GM23338 (cell line): ENCODE data around the gene DIO3. TPM values are rescaled to one million over a fixed set of nuclear protein-coding genes. Genes with fewer than 3 reads are reported as not detected.

Experiments used
- ATAC-seq: fragments of 200-7000 bp; cut with Tn5 transposase; 3 replicates; pipeline ENCODE4 v1.9.1; 2020
- DNase-seq: peaks from one replicate; pipeline ENCODE4 v3.0.0-alpha.2; 2015; ENCODE audit warnings: low spot score
- H2AFZ ChIP-seq: fragments of 200-600 bp; sonication (generic); 2 replicates; pipeline ENCODE4 v1.8.0; 2016; ENCODE audit warnings: antibody characterized with exemption, mild to moderate bottlenecking, moderate library complexity
- H3F3A ChIP-seq: fragments of 200-600 bp; sonication (generic); replicated peaks from 2 replicates; pipeline ENCODE4 v1.8.0; 2017; ENCODE audit warnings: antibody characterized with exemption, mixed run types, low read depth
- H3K27ac ChIP-seq: fragments of 200-600 bp; sonication (generic); 2 replicates; pipeline ENCODE4 v1.6.1; 2016; ENCODE audit warnings: low read depth
- H3K27me3 ChIP-seq: fragments of 200-600 bp; sonication (generic); 2 replicates; pipeline ENCODE4 v1.8.0; 2016; ENCODE audit warnings: mild to moderate bottlenecking, mixed run types, moderate library complexity; ENCODE audit not compliant: insufficient read depth
- H3K36me3 ChIP-seq: fragments of 200-600 bp; sonication (generic); 2 replicates; pipeline ENCODE4 v1.8.0; 2016; ENCODE audit warnings: mild to moderate bottlenecking; ENCODE audit not compliant: insufficient read depth
- H3K4me1 ChIP-seq: fragments of 200-600 bp; sonication (generic); 2 replicates; pipeline ENCODE4 v1.8.0; 2016; ENCODE audit warnings: mild to moderate bottlenecking, moderate library complexity; ENCODE audit not compliant: insufficient read depth
- H3K4me2 ChIP-seq: fragments of 200-600 bp; sonication (generic); 2 replicates; pipeline ENCODE4 v1.7.1; 2017; ENCODE audit warnings: mixed run types
- H3K4me3 ChIP-seq: fragments of 200-600 bp; sonication (generic); 2 replicates; pipeline ENCODE4 v1.6.1; 2016; ENCODE audit warnings: mixed run types
- H3K79me2 ChIP-seq: fragments of 200-600 bp; sonication (generic); replicated peaks from 2 replicates; pipeline ENCODE4 v1.8.0; 2017; ENCODE audit warnings: mild to moderate bottlenecking; ENCODE audit not compliant: insufficient read depth
- H3K9me2 ChIP-seq: fragments of 200-600 bp; sonication (generic); 2 replicates; pipeline ENCODE4 v1.8.0; 2017; ENCODE audit not compliant: insufficient read depth
- H4K20me1 ChIP-seq: fragments of 200-600 bp; sonication (generic); replicated peaks from 2 replicates; pipeline ENCODE4 v1.8.0; 2017; ENCODE audit warnings: mild to moderate bottlenecking; ENCODE audit not compliant: insufficient read depth
- H3K27ac Mint-ChIP-seq: 2 replicates; pipeline ENCODE4 v1.8.0; 2020; ENCODE audit warnings: inconsistent platforms, mild to moderate bottlenecking, moderate library complexity, mixed read lengths
- H3K27me3 Mint-ChIP-seq: 3 replicates; pipeline ENCODE4 v1.8.0; 2022; ENCODE audit warnings: low read depth, mild to moderate bottlenecking, moderate library complexity, mixed read lengths, inconsistent platforms; ENCODE audit not compliant: insufficient read depth, poor library complexity
- H3K36me3 Mint-ChIP-seq: 3 replicates; pipeline ENCODE4 v1.8.0; 2021; ENCODE audit warnings: low read depth, mild to moderate bottlenecking, inconsistent platforms, moderate library complexity, mixed read lengths
- H3K4me1 Mint-ChIP-seq: 3 replicates; pipeline ENCODE4 v1.8.0; 2020; ENCODE audit warnings: mild to moderate bottlenecking, inconsistent platforms, mixed read lengths
- H3K4me3 Mint-ChIP-seq: 3 replicates; pipeline ENCODE4 v1.8.0; 2021; ENCODE audit warnings: moderate library complexity, mild to moderate bottlenecking, inconsistent platforms, mixed read lengths
- H3K9me3 Mint-ChIP-seq: 3 replicates; pipeline ENCODE4 v1.8.0; 2020; ENCODE audit warnings: moderate library complexity, mild to moderate bottlenecking, inconsistent platforms, mixed read lengths
- CREB1 ChIP-seq: fragments of 250-450 bp; sonication (Bioruptor Pico); IDR thresholded peaks from 2 replicates; pipeline ENCODE4 v1.5.0; 2020; ENCODE audit warnings: low read depth, mild to moderate bottlenecking, moderate library complexity
- EZH2 ChIP-seq: fragments of 200-600 bp; sonication (generic); IDR thresholded peaks from one replicate; pipeline ENCODE4 v1.8.0; 2017; ENCODE audit warnings: antibody characterized with exemption, mild to moderate bottlenecking, low read depth; ENCODE audit not compliant: unreplicated experiment
- EZH2phosphoT487 ChIP-seq: fragments of 200-600 bp; sonication (generic); IDR thresholded peaks from one replicate; pipeline ENCODE4 v1.8.1; 2018; ENCODE audit warnings: antibody characterized with exemption; ENCODE audit not compliant: unreplicated experiment
- JUNB ChIP-seq: IDR thresholded peaks from one replicate; pipeline ENCODE4 v1.6.1; 2016; ENCODE audit warnings: antibody characterized with exemption; ENCODE audit not compliant: unreplicated experiment
- NANOG ChIP-seq: IDR thresholded peaks from 2 replicates; pipeline ENCODE4 v1.6.1; 2016; ENCODE audit warnings: antibody characterized with exemption, borderline replicate concordance
- POLR2AphosphoS5 ChIP-seq: IDR thresholded peaks from 2 replicates; pipeline ENCODE4 v1.6.1; 2016; ENCODE audit warnings: antibody characterized with exemption, low read depth
- STAT1 ChIP-seq: IDR thresholded peaks from one replicate; pipeline ENCODE4 v1.6.1; 2016; ENCODE audit warnings: antibody characterized with exemption; ENCODE audit not compliant: unreplicated experiment
- ZNF114 ChIP-seq: fragments of 250-450 bp; sonication (Bioruptor Pico); IDR thresholded peaks from 2 replicates; pipeline ENCODE4 v1.5.0; 2020; ENCODE audit warnings: mild to moderate bottlenecking, moderate library complexity
- ZNF331 ChIP-seq: fragments of 250-450 bp; sonication (Bioruptor Pico); IDR thresholded peaks from 2 replicates; pipeline ENCODE4 v1.5.0; 2020; ENCODE audit warnings: low read depth, mild to moderate bottlenecking, moderate library complexity
- polyA plus RNA-seq: library from polyadenylated mRNA; unstranded; fragments of >200 nt; fragmentation: Nextera tagmentation; extraction: Ambion mirVana; gene quantifications from 2 replicates; pipeline ENCODE4 v1.2.1, GENCODE V29; 2016
- total RNA-seq: library from RNA; depleted of rRNA; stranded (reverse); fragments of >200 nt; shearing (Covaris generic); gene quantifications from 2 replicates; pipeline ENCODE4 v1.2.3, GENCODE V29; 2014
- TF ChIP-seq, protein P1 (sequence below): IDR thresholded peaks from one replicate; pipeline ENCODE4 v1.6.1; 2018; ENCODE audit warnings: antibody characterized with exemption; ENCODE audit not compliant: unreplicated experiment
- TF ChIP-seq, protein P2 (sequence below), 2 experiments: fragments of 200-600 bp in 1 of 2; sonication (generic) in 1 of 2; conservative IDR thresholded peaks; 2 replicates each; pipeline versions ENCODE4 v1.5.1 to v1.6.1; 2016 to 2017; ENCODE audit warnings: antibody characterized with exemption in 2 of 2, low read depth in 2 of 2, mild to moderate bottlenecking in 2 of 2, moderate library complexity in 1 of 2
- TF ChIP-seq, protein P3 (sequence below): fragments of 250-450 bp; sonication (Bioruptor Pico); IDR thresholded peaks from 2 replicates; pipeline ENCODE4 v1.5.0; 2020; ENCODE audit warnings: mild to moderate bottlenecking, moderate library complexity
- TF ChIP-seq, protein P4 (sequence below): IDR thresholded peaks from 2 replicates; pipeline ENCODE4 v1.6.1; 2016; ENCODE audit warnings: antibody characterized with exemption

DIO3 gene
- total and polyA plus RNA-seq, 2 experiments from 2014 or later, result 0.10 to 0.28 TPM

DNA sequence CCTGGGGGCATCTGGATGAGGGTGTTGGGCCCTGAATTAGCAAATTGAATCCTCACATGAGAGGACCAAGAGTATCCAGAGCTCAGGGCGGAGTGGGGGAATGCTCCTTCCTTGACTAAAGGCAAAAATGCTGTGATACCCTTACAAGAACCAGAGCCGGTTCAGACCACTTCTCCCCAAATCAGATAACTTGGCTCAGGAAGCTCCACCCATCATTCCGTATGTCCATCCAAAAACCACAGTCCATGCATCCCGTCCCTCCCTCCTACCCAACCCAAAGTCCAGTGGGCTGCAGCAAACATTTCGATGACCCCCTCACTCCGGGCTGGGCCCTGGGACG lies 22.4 kb downstream of the DIO3 start:
- no peaks in the 10 kb centered on the region for H3K36me3 ChIP-seq
- no peak for ATAC-seq
- H3K9me3 Mint-ChIP-seq, result no peaks in the 10 kb centered on the region
- no peak overlapping the region for H3K4me2 ChIP-seq
- H4K20me1 ChIP-seq, result no peaks in the 10 kb centered on the region
- H3K4me1 ChIP-seq, result no peaks in the 10 kb centered on the region
- no peak overlapping the region for H3K4me3 ChIP-seq
- no peaks in the 10 kb centered on the region for H3K36me3 Mint-ChIP-seq
- no peaks in the 10 kb centered on the region for H3K9me2 ChIP-seq
- no peak for DNase-seq
- H3K4me1 Mint-ChIP-seq, result no peaks in the 10 kb centered on the region; the same call in 2 of the 3 replicates
- TF ChIP-seq CREB1 (CRISPR knock-in tag) (no peak), POLR2AphosphoS5 (no peak), ZNF331 (CRISPR knock-in tag) (no peak), ZNF114 (no peak), EZH2 (no peak), JUNB (no peak), STAT1 (no peak), NANOG (no peak), EZH2phosphoT487 (no peak)
- TF ChIP-seq, protein P1, sequence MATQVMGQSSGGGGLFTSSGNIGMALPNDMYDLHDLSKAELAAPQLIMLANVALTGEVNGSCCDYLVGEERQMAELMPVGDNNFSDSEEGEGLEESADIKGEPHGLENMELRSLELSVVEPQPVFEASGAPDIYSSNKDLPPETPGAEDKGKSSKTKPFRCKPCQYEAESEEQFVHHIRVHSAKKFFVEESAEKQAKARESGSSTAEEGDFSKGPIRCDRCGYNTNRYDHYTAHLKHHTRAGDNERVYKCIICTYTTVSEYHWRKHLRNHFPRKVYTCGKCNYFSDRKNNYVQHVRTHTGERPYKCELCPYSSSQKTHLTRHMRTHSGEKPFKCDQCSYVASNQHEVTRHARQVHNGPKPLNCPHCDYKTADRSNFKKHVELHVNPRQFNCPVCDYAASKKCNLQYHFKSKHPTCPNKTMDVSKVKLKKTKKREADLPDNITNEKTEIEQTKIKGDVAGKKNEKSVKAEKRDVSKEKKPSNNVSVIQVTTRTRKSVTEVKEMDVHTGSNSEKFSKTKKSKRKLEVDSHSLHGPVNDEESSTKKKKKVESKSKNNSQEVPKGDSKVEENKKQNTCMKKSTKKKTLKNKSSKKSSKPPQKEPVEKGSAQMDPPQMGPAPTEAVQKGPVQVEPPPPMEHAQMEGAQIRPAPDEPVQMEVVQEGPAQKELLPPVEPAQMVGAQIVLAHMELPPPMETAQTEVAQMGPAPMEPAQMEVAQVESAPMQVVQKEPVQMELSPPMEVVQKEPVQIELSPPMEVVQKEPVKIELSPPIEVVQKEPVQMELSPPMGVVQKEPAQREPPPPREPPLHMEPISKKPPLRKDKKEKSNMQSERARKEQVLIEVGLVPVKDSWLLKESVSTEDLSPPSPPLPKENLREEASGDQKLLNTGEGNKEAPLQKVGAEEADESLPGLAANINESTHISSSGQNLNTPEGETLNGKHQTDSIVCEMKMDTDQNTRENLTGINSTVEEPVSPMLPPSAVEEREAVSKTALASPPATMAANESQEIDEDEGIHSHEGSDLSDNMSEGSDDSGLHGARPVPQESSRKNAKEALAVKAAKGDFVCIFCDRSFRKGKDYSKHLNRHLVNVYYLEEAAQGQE, result no peak
- TF ChIP-seq, protein P2, sequence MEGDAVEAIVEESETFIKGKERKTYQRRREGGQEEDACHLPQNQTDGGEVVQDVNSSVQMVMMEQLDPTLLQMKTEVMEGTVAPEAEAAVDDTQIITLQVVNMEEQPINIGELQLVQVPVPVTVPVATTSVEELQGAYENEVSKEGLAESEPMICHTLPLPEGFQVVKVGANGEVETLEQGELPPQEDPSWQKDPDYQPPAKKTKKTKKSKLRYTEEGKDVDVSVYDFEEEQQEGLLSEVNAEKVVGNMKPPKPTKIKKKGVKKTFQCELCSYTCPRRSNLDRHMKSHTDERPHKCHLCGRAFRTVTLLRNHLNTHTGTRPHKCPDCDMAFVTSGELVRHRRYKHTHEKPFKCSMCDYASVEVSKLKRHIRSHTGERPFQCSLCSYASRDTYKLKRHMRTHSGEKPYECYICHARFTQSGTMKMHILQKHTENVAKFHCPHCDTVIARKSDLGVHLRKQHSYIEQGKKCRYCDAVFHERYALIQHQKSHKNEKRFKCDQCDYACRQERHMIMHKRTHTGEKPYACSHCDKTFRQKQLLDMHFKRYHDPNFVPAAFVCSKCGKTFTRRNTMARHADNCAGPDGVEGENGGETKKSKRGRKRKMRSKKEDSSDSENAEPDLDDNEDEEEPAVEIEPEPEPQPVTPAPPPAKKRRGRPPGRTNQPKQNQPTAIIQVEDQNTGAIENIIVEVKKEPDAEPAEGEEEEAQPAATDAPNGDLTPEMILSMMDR (conservative IDR thresholded peaks at IDR 0.05; ENCODE audit: low read depth in 2 of 2), result no peak
- TF ChIP-seq, protein P3, sequence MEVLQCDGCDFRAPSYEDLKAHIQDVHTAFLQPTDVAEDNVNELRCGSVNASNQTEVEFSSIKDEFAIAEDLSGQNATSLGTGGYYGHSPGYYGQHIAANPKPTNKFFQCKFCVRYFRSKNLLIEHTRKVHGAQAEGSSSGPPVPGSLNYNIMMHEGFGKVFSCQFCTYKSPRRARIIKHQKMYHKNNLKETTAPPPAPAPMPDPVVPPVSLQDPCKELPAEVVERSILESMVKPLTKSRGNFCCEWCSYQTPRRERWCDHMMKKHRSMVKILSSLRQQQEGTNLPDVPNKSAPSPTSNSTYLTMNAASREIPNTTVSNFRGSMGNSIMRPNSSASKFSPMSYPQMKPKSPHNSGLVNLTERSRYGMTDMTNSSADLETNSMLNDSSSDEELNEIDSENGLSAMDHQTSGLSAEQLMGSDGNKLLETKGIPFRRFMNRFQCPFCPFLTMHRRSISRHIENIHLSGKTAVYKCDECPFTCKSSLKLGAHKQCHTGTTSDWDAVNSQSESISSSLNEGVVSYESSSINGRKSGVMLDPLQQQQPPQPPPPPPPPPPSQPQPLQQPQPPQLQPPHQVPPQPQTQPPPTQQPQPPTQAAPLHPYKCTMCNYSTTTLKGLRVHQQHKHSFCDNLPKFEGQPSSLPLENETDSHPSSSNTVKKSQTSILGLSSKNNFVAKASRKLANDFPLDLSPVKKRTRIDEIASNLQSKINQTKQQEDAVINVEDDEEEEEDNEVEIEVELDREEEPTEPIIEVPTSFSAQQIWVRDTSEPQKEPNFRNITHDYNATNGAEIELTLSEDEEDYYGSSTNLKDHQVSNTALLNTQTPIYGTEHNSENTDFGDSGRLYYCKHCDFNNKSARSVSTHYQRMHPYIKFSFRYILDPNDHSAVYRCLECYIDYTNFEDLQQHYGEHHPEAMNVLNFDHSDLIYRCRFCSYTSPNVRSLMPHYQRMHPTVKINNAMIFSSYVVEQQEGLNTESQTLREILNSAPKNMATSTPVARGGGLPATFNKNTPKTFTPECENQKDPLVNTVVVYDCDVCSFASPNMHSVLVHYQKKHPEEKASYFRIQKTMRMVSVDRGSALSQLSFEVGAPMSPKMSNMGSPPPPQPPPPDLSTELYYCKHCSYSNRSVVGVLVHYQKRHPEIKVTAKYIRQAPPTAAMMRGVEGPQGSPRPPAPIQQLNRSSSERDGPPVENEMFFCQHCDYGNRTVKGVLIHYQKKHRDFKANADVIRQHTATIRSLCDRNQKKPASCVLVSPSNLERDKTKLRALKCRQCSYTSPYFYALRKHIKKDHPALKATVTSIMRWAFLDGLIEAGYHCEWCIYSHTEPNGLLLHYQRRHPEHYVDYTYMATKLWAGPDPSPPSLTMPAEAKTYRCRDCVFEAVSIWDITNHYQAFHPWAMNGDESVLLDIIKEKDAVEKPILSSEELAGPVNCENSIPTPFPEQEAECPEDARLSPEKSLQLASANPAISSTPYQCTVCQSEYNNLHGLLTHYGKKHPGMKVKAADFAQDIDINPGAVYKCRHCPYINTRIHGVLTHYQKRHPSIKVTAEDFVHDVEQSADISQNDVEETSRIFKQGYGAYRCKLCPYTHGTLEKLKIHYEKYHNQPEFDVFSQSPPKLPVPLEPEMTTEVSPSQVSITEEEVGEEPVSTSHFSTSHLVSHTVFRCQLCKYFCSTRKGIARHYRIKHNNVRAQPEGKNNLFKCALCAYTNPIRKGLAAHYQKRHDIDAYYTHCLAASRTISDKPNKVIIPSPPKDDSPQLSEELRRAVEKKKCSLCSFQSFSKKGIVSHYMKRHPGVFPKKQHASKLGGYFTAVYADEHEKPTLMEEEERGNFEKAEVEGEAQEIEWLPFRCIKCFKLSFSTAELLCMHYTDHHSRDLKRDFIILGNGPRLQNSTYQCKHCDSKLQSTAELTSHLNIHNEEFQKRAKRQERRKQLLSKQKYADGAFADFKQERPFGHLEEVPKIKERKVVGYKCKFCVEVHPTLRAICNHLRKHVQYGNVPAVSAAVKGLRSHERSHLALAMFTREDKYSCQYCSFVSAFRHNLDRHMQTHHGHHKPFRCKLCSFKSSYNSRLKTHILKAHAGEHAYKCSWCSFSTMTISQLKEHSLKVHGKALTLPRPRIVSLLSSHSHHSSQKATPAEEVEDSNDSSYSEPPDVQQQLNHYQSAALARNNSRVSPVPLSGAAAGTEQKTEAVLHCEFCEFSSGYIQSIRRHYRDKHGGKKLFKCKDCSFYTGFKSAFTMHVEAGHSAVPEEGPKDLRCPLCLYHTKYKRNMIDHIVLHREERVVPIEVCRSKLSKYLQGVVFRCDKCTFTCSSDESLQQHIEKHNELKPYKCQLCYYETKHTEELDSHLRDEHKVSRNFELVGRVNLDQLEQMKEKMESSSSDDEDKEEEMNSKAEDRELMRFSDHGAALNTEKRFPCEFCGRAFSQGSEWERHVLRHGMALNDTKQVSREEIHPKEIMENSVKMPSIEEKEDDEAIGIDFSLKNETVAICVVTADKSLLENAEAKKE (CRISPR knock-in tag), result no peak
- TF ChIP-seq, protein P4, sequence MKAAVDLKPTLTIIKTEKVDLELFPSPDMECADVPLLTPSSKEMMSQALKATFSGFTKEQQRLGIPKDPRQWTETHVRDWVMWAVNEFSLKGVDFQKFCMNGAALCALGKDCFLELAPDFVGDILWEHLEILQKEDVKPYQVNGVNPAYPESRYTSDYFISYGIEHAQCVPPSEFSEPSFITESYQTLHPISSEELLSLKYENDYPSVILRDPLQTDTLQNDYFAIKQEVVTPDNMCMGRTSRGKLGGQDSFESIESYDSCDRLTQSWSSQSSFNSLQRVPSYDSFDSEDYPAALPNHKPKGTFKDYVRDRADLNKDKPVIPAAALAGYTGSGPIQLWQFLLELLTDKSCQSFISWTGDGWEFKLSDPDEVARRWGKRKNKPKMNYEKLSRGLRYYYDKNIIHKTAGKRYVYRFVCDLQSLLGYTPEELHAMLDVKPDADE, result no peak
- no peak overlapping the region for H3K4me3 Mint-ChIP-seq
- peaks cover 3% of the 10 kb centered on the region for H3K27me3 Mint-ChIP-seq
- H3F3A ChIP-seq, result no peaks in the 10 kb centered on the region
- no peak overlapping the region for H3K27ac Mint-ChIP-seq
- H2AFZ ChIP-seq, result no peak overlapping the region
- H3K79me2 ChIP-seq, result no peaks in the 10 kb centered on the region
- H3K27ac ChIP-seq, result no peak overlapping the region
- no peaks in the 10 kb centered on the region for H3K27me3 ChIP-seq
